WTC11 (cell line): ENCODE data around the gene GAD2. TPM values are rescaled to one million over a fixed set of nuclear protein-coding genes. Genes with fewer than 3 reads are reported as not detected.

Experiments used
- ATAC-seq: fragments of 200-7000 bp; cut with Tn5 transposase; 2 replicates; pipeline ENCODE4 v1.10.0; 2021; ENCODE audit warnings: mild to moderate bottlenecking, moderate library complexity
- CTCF ChIA-PET: fragments of 300-600 bp; sonication (Branson Sonifier 250); formaldehyde crosslinking; loops from one replicate; lab custom pipeline; 2021; ENCODE audit warnings: antibody characterized with exemption; lab: Charles Lee
- POLR2A ChIA-PET: fragments of 350-600 bp; sonication (Branson Sonifier 250); formaldehyde crosslinking; loops from one replicate; lab custom pipeline; 2021; ENCODE audit warnings: antibody characterized with exemption; lab: Charles Lee
- DNase-seq: peaks from one replicate; pipeline ENCODE4 v3.0.0; 2021; ENCODE audit warnings: low spot score
- H3K27ac Mint-ChIP-seq: 2 replicates; pipeline ENCODE4 v1.8.0; 2021; ENCODE audit warnings: mixed read lengths
- H3K27me3 Mint-ChIP-seq: 2 replicates; pipeline ENCODE4 v1.8.0; 2021; ENCODE audit warnings: low read depth, mild to moderate bottlenecking, moderate library complexity, mixed read lengths
- H3K36me3 Mint-ChIP-seq: 2 replicates; pipeline ENCODE4 v1.8.0; 2021; ENCODE audit warnings: mixed read lengths
- H3K4me1 Mint-ChIP-seq: 2 replicates; pipeline ENCODE4 v1.8.0; 2022; ENCODE audit warnings: mixed read lengths
- H3K4me3 Mint-ChIP-seq: 2 replicates; pipeline ENCODE4 v1.8.0; 2021; ENCODE audit warnings: mild to moderate bottlenecking, moderate library complexity, mixed read lengths
- H3K9me3 Mint-ChIP-seq: 2 replicates; pipeline ENCODE4 v1.8.0; 2021; ENCODE audit warnings: mixed read lengths
- E2F1 ChIP-seq: sonication (generic); formaldehyde crosslinking; IDR thresholded peaks from 2 replicates; pipeline ENCODE4 v1.8.0; 2022; ENCODE audit warnings: mild to moderate bottlenecking, missing genetic modification reagents
- E2F4 ChIP-seq: sonication (generic); formaldehyde crosslinking; IDR thresholded peaks from 2 replicates; pipeline ENCODE4 v1.8.1; 2022; ENCODE audit warnings: low read depth, mild to moderate bottlenecking, moderate library complexity, missing genetic modification reagents, borderline replicate concordance
- EMX1 ChIP-seq: fragments of 250-450 bp; sonication (Bioruptor Pico); IDR thresholded peaks from 2 replicates; pipeline ENCODE4 v1.8.0; 2021; ENCODE audit warnings: mild to moderate bottlenecking
- ESRRA ChIP-seq: sonication (generic); formaldehyde crosslinking; IDR thresholded peaks from 2 replicates; pipeline ENCODE4 v1.8.1; 2022; ENCODE audit warnings: mild to moderate bottlenecking, missing genetic modification reagents, borderline replicate concordance
- ETV6 ChIP-seq: sonication (generic); formaldehyde crosslinking; IDR thresholded peaks from 2 replicates; pipeline ENCODE4 v1.8.1; 2022; ENCODE audit warnings: mild to moderate bottlenecking, missing genetic modification reagents
- FOXK1 ChIP-seq: sonication (generic); formaldehyde crosslinking; IDR thresholded peaks from 2 replicates; pipeline ENCODE4 v1.8.0; 2022; ENCODE audit warnings: mild to moderate bottlenecking, moderate library complexity, missing genetic modification reagents
- FOXP4 ChIP-seq: sonication (generic); formaldehyde crosslinking; IDR thresholded peaks from 2 replicates; pipeline ENCODE4 v1.8.0; 2022; ENCODE audit warnings: mild to moderate bottlenecking, missing genetic modification reagents
- GTF2I ChIP-seq: fragments of 250-450 bp; sonication (Bioruptor Pico); conservative IDR thresholded peaks from 2 replicates; pipeline ENCODE4 v1.4.0; 2021; ENCODE audit warnings: mild to moderate bottlenecking
- HMGA2 ChIP-seq: fragments of 250-450 bp; sonication (Bioruptor Pico); IDR thresholded peaks from 2 replicates; pipeline ENCODE4 v1.4.0; 2021; ENCODE audit warnings: mild to moderate bottlenecking, moderate library complexity
- IRF2 ChIP-seq: sonication (generic); formaldehyde crosslinking; IDR thresholded peaks from 2 replicates; pipeline ENCODE4 v1.8.0; 2022; ENCODE audit warnings: low read depth, missing genetic modification reagents, borderline replicate concordance
- JAZF1 ChIP-seq: fragments of 250-450 bp; sonication (Bioruptor Pico); IDR thresholded peaks from 2 replicates; pipeline ENCODE4 v1.9.0; 2021; ENCODE audit warnings: moderate library complexity, mild to moderate bottlenecking, inconsistent platforms
- MAX ChIP-seq: sonication (generic); formaldehyde crosslinking; IDR thresholded peaks from 2 replicates; pipeline ENCODE4 v1.8.0; 2022; ENCODE audit warnings: mild to moderate bottlenecking, missing genetic modification reagents
- MYBL2 ChIP-seq: sonication (generic); formaldehyde crosslinking; IDR thresholded peaks from 2 replicates; pipeline ENCODE4 v1.8.1; 2023; ENCODE audit warnings: mild to moderate bottlenecking, moderate library complexity, missing genetic modification reagents
- NFATC4 ChIP-seq: fragments of 250-450 bp; sonication (Bioruptor Pico); IDR thresholded peaks from 2 replicates; pipeline ENCODE4 v1.9.0; 2021; ENCODE audit warnings: mild to moderate bottlenecking
- NFE2L1 ChIP-seq: sonication (generic); formaldehyde crosslinking; IDR thresholded peaks from 2 replicates; pipeline ENCODE4 v1.8.1; 2023; ENCODE audit warnings: missing genetic modification reagents
- NFYB ChIP-seq: sonication (generic); formaldehyde crosslinking; conservative IDR thresholded peaks from 2 replicates; pipeline ENCODE4 v1.8.0; 2022; ENCODE audit warnings: low read depth, missing genetic modification reagents
- NR2C2 ChIP-seq: sonication (generic); formaldehyde crosslinking; IDR thresholded peaks from 2 replicates; pipeline ENCODE4 v1.8.0; 2022; ENCODE audit warnings: mild to moderate bottlenecking, missing genetic modification reagents
- NR3C1 ChIP-seq: sonication (generic); formaldehyde crosslinking; conservative IDR thresholded peaks from 2 replicates; pipeline ENCODE4 v1.8.1; 2023; ENCODE audit warnings: low read depth, mild to moderate bottlenecking, missing genetic modification reagents
- OVOL2 ChIP-seq: fragments of 250-450 bp; sonication (Bioruptor Pico); IDR thresholded peaks from 2 replicates; pipeline ENCODE4 v1.9.0; 2021; ENCODE audit warnings: mild to moderate bottlenecking, borderline replicate concordance
- SMAD3 ChIP-seq: sonication (generic); formaldehyde crosslinking; IDR thresholded peaks from 2 replicates; pipeline ENCODE4 v1.8.0; 2022; ENCODE audit warnings: missing genetic modification reagents, mild to moderate bottlenecking, borderline replicate concordance
- SMAD4 ChIP-seq: sonication (generic); formaldehyde crosslinking; IDR thresholded peaks from 2 replicates; pipeline ENCODE4 v1.8.0; 2022; ENCODE audit warnings: mild to moderate bottlenecking, missing genetic modification reagents
- SP1 ChIP-seq: sonication (generic); formaldehyde crosslinking; conservative IDR thresholded peaks from 2 replicates; pipeline ENCODE4 v1.8.1; 2022; ENCODE audit warnings: missing genetic modification reagents
- USF1 ChIP-seq: sonication (generic); formaldehyde crosslinking; IDR thresholded peaks from 2 replicates; pipeline ENCODE4 v1.8.0; 2022; ENCODE audit warnings: mild to moderate bottlenecking, missing genetic modification reagents
- USF2 ChIP-seq: sonication (generic); formaldehyde crosslinking; IDR thresholded peaks from 2 replicates; pipeline ENCODE4 v1.8.1; 2023; ENCODE audit warnings: mild to moderate bottlenecking, missing genetic modification reagents, moderate library complexity
- ZBTB21 ChIP-seq: sonication (generic); formaldehyde crosslinking; IDR thresholded peaks from 2 replicates; pipeline ENCODE4 v1.8.1; 2023; ENCODE audit warnings: mild to moderate bottlenecking, missing genetic modification reagents, borderline replicate concordance
- ZNF138 ChIP-seq: sonication (generic); formaldehyde crosslinking; conservative IDR thresholded peaks from 2 replicates; pipeline ENCODE4 v1.8.1; 2022; ENCODE audit warnings: mild to moderate bottlenecking, moderate library complexity, missing genetic modification reagents
- ZNF232 ChIP-seq: sonication (generic); formaldehyde crosslinking; IDR thresholded peaks from 2 replicates; pipeline ENCODE4 v1.8.0; 2022; ENCODE audit warnings: mild to moderate bottlenecking, missing genetic modification reagents
- ZNF263 ChIP-seq: sonication (generic); formaldehyde crosslinking; IDR thresholded peaks from 2 replicates; pipeline ENCODE4 v1.8.1; 2022; ENCODE audit warnings: low read depth, mild to moderate bottlenecking, moderate library complexity, missing genetic modification reagents
- ZNF281 ChIP-seq: sonication (generic); formaldehyde crosslinking; IDR thresholded peaks from 2 replicates; pipeline ENCODE4 v1.8.0; 2023; ENCODE audit warnings: mild to moderate bottlenecking, missing genetic modification reagents
- ZNF317 ChIP-seq: sonication (generic); formaldehyde crosslinking; IDR thresholded peaks from 2 replicates; pipeline ENCODE4 v1.8.1; 2023; ENCODE audit warnings: low read depth, mild to moderate bottlenecking, moderate library complexity, missing genetic modification reagents, borderline replicate concordance
- total RNA-seq: library from RNA; stranded (reverse); gene quantifications from 3 replicates; pipeline ENCODE4 v1.2.3, GENCODE V29; 2021

The GAD2 gene
- total RNA-seq, 1 experiment from 2014 or later = 1.7 TPM

- peak; percentile 77 for DNase-seq
- Mint-ChIP-seq H3K4me3 (peak overlapping the region; percentile 76), H3K4me1 (peaks cover 62% of the 10 kb centered on the region), H3K27me3 (peaks cover 65% of the 10 kb centered on the region), H3K27ac (no peak overlapping the region), H3K36me3 (no peaks in the 10 kb centered on the region), H3K9me3 (no peaks in the 10 kb centered on the region)
- POLR2A ChIA-PET = interaction anchor here (0.8 kb wide), 1 partner anchor 17 kb away, joined by 3 read pairs; no protein-coding TSS in a partner anchor
- CTCF ChIA-PET = interaction anchor here (0.5 to 3.6 kb wide), 5 partner anchors 44 to 341 kb away, joined by 3 to 10 read pairs (median 3); no protein-coding TSS in a partner anchor
- peak; percentile 46 for ATAC-seq
- no peak for TF ChIP-seq GTF2I (CRISPR knock-in tag)
- peak; percentile 71 for TF ChIP-seq E2F1
- TF ChIP-seq ZNF232 (CRISPR knock-in tag) = 0 out of 2 replicates have a peak, but pooled peaks have one; percentile 85
- TF ChIP-seq ETV6 (CRISPR knock-in tag) = peak; percentile 91
- TF ChIP-seq NFE2L1 (CRISPR knock-in tag) = peak; percentile 87
- TF ChIP-seq FOXP4 (CRISPR knock-in tag) = peak; percentile 79
- no peak for TF ChIP-seq IRF2
- peak; percentile 69 for TF ChIP-seq USF1 (CRISPR knock-in tag)
- TF ChIP-seq SMAD3 = no peak
- TF ChIP-seq ZNF138 = peak; percentile 90
- TF ChIP-seq NR3C1 (CRISPR knock-in tag) = no peak
- peak; percentile 73; the same call in 1 of the 2 replicates for TF ChIP-seq E2F4 (CRISPR knock-in tag)
- TF ChIP-seq HMGA2 (CRISPR knock-in tag) = no peak
- no peak for TF ChIP-seq ZNF263 (CRISPR knock-in tag)
- TF ChIP-seq MAX (CRISPR knock-in tag) = peak; percentile 90
- TF ChIP-seq NR2C2 (CRISPR knock-in tag) = no peak; the same call in none of the 2 replicates
- peak; percentile 90 for TF ChIP-seq ZNF281 (CRISPR knock-in tag)
- no peak for TF ChIP-seq EMX1 (CRISPR knock-in tag)
- TF ChIP-seq ZBTB21 (CRISPR knock-in tag) = peak; percentile 78; the same call in 1 of the 2 replicates
- 0 out of 2 replicates have a peak, but pooled peaks have one; percentile 16 for TF ChIP-seq NFYB (CRISPR knock-in tag)
- TF ChIP-seq SMAD4 = no peak
- peak; percentile 88 for TF ChIP-seq FOXK1 (CRISPR knock-in tag)
- peak; percentile 96 for TF ChIP-seq ESRRA
- TF ChIP-seq JAZF1 (CRISPR knock-in tag) = no peak
- no peak for TF ChIP-seq USF2 (CRISPR knock-in tag)
- TF ChIP-seq NFATC4 (CRISPR knock-in tag) = no peak
- no peak for TF ChIP-seq ZNF317 (CRISPR knock-in tag)
- 0 out of 2 replicates have a peak, but pooled peaks have one; percentile 40 for TF ChIP-seq SP1 (CRISPR knock-in tag)
- no peak for TF ChIP-seq OVOL2 (CRISPR knock-in tag)
- TF ChIP-seq MYBL2 (CRISPR knock-in tag) = peak; percentile 69; the same call in 1 of the 2 replicates
Observed at GRCh38 chr10:26215935-26216584, 514 bp upstream of the GAD2 start.
